ENCODE results near the gene MCRIP1. TPM values are rescaled to one million over a fixed set of nuclear protein-coding genes. Genes with fewer than 3 reads are reported as not detected.
A peak's percentile ranks its signal among the peaks of the same experiment; 100 is the strongest.

The MCRIP1 gene
- total and polyA plus RNA-seq, 2 of the 13 experiments (the other 11 are each of a cell fraction or from before 2014, with no cell fraction given), result 79.7 to 84.9 TPM

DNA sequence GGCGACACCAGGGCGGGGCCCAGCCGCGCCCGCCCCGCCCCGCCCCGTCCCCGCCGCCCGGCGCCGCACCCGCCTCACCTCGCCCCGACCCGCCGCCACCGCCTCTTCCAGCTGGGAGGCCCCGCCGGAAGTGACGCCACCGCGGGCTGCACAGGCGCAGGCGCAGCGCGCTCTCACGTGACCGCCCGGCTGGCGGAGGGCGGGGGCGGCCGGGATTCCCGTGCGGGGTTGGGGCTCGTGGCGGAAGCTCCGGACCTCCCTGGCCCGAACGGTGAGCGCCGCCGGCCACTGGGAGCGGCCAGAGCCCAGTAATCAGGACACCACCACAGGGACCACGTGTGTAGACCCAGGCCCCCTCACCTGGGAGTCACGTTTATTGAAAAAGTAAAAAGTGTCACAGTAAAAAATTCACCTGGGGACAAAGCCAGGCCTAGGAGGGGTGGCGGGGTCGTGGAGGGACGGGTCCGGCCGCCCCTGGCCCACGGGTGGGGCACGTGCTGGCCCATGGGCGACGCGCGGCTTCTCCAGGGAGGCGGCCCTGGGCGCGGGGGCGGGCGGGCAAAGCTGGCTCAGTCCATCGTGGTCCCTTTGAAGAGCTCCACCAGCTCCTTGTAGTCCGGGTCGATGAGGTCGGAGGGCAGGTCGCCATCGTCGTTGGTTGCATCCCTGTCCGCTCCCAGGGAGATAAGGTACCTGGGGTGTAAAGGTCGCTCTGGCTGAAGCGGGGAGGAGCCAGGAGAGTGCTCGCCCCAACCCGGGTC, at the start of gene MCRIP1 (continued):
- no peak for TF ChIP-seq EP300 (IDR thresholded peaks at IDR 0.05; ENCODE audit: low read depth in 2 of 2, low read length in 2 of 2)
- no peak for TF ChIP-seq EP300 (CRISPR knock-in tag; IDR thresholded peaks at IDR 0.05; ENCODE audit: borderline replicate concordance)
- TF ChIP-seq, protein P1, sequence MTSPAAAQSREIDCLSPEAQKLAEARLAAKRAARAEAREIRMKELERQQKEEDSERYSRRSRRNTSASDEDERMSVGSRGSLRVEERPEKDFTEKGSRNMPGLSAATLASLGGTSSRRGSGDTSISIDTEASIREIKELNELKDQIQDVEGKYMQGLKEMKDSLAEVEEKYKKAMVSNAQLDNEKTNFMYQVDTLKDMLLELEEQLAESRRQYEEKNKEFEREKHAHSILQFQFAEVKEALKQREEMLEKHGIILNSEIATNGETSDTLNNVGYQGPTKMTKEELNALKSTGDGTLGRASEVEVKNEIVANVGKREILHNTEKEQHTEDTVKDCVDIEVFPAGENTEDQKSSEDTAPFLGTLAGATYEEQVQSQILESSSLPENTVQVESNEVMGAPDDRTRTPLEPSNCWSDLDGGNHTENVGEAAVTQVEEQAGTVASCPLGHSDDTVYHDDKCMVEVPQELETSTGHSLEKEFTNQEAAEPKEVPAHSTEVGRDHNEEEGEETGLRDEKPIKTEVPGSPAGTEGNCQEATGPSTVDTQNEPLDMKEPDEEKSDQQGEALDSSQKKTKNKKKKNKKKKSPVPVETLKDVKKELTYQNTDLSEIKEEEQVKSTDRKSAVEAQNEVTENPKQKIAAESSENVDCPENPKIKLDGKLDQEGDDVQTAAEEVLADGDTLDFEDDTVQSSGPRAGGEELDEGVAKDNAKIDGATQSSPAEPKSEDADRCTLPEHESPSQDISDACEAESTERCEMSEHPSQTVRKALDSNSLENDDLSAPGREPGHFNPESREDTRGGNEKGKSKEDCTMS (CRISPR knock-in tag; conservative IDR thresholded peaks at IDR 0.05), result no peak
- no peak for TF ChIP-seq ZNF24 (IDR thresholded peaks at IDR 0.05)
- TF ChIP-seq ZNF3 (CRISPR knock-in tag; IDR thresholded peaks at IDR 0.05), result no peak; the same call in 1 of the 2 replicates
- TF ChIP-seq SKI (IDR thresholded peaks at IDR 0.05; ENCODE audit: partially characterized antibody), result no peak
- TF ChIP-seq RNF219 (CRISPR knock-in tag; IDR thresholded peaks at IDR 0.05), result no peak
- TF ChIP-seq CEBPG (CRISPR knock-in tag; IDR thresholded peaks at IDR 0.05), result peak; percentile 31
- peak; percentile 94; the same call in 1 of the 2 replicates for TF ChIP-seq RARG (CRISPR knock-in tag; IDR thresholded peaks at IDR 0.05; ENCODE audit: low read depth)
- peak; percentile 94; the same call in 1 of the 2 replicates for TF ChIP-seq REXO4 (CRISPR knock-in tag; IDR thresholded peaks at IDR 0.05; ENCODE audit: borderline replicate concordance)
- peak; percentile 75; the same call in 1 of the 2 replicates for TF ChIP-seq KDM2A (CRISPR knock-in tag; IDR thresholded peaks at IDR 0.05; ENCODE audit: borderline replicate concordance, low read depth)
- TF ChIP-seq HDAC6 (IDR thresholded peaks at IDR 0.05; ENCODE audit: low read depth, low read length), result no peak
- TF ChIP-seq MTF2 (CRISPR knock-in tag; IDR thresholded peaks at IDR 0.05; ENCODE audit: borderline replicate concordance), result peak; percentile 79; the same call in 1 of the 2 replicates
- peak; percentile 99 for TF ChIP-seq EEA1 (CRISPR knock-in tag; IDR thresholded peaks at IDR 0.05; ENCODE audit: borderline replicate concordance)
- peak; percentile 55; the same call in 1 of the 2 replicates for TF ChIP-seq JUNB (CRISPR knock-in tag; IDR thresholded peaks at IDR 0.05; ENCODE audit: borderline replicate concordance)
- peak; percentile 97 for TF ChIP-seq HNF4A (CRISPR knock-in tag; IDR thresholded peaks at IDR 0.05)
- TF ChIP-seq ELF4 (CRISPR knock-in tag; IDR thresholded peaks at IDR 0.05; ENCODE audit: borderline replicate concordance), result peak; percentile 61; the same call in 1 of the 2 replicates
- TF ChIP-seq, protein P2, sequence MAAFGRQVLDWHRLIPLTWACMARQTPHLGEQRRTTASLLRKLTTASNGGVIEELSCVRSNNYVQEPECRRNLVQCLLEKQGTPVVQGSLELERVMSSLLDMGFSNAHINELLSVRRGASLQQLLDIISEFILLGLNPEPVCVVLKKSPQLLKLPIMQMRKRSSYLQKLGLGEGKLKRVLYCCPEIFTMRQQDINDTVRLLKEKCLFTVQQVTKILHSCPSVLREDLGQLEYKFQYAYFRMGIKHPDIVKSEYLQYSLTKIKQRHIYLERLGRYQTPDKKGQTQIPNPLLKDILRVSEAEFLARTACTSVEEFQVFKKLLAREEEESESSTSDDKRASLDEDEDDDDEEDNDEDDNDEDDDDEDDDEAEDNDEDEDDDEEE (CRISPR knock-in tag; IDR thresholded peaks at IDR 0.05), result no peak
- 0 out of 2 replicates have a peak, but pooled peaks have one; percentile 56 for TF ChIP-seq NFKBIZ (CRISPR knock-in tag; IDR thresholded peaks at IDR 0.05)
- TF ChIP-seq, protein P3, sequence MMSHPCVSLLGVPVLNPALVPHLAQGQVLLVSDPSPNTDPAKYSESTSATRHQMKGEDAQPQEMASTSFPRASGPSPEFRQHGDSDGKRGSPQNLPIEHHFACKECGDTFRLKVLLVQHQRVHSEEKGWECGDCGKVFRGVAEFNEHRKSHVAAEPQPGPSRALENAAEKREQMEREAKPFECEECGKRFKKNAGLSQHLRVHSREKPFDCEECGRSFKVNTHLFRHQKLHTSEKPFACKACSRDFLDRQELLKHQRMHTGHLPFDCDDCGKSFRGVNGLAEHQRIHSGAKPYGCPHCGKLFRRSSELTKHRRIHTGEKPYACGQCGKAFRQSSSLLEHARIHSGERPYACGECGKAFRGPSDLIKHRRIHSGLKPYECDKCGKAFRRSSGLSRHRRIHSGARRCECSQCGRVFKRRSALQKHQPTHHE (CRISPR knock-in tag; IDR thresholded peaks at IDR 0.05; ENCODE audit: borderline replicate concordance), result peak; percentile 96
- TF ChIP-seq SETDB1 (CRISPR knock-in tag; IDR thresholded peaks at IDR 0.05; ENCODE audit: borderline replicate concordance), result no peak
- TF ChIP-seq BCL6 (CRISPR knock-in tag; IDR thresholded peaks at IDR 0.05), result peak; percentile 37
- no peak for TF ChIP-seq ZNF562 (CRISPR knock-in tag; IDR thresholded peaks at IDR 0.05; ENCODE audit: borderline replicate concordance)
